Astrocyte (in vitro differentiated cells and primary cell): ENCODE data around the gene SMIM20.

Experiments
- CTCF ChIP-seq: IDR thresholded peaks from 2 replicates; pipeline ENCODE4 v1.5.1; 2011; ENCODE audit warnings: low read depth, mild to moderate bottlenecking, inconsistent platforms, low read length, moderate library complexity; ENCODE audit not compliant: insufficient read depth
- EZH2 ChIP-seq: IDR thresholded peaks from 2 replicates; pipeline ENCODE4 v1.6.1; 2012; ENCODE audit warnings: mild to moderate bottlenecking, low read length, inconsistent platforms; ENCODE audit not compliant: insufficient read depth

GRCh38 chr4:25950461-25951389 lies 36.7 kb downstream of the SMIM20 start:
- TF ChIP-seq CTCF (no peak), EZH2 (no peak)
